Measurements from ENCODE around the gene HPS1.

- no peak for TF ChIP-seq CTCF (IDR thresholded peaks at IDR 0.05)
- no peak for TF ChIP-seq POLR2A (IDR thresholded peaks at IDR 0.05)
Observed at GRCh38 chr10:98422182-98422581, 24.6 kb downstream of the HPS1 start.

Measured in esophagus squamous epithelium (tissue), 4 donors.